ENCODE results near the gene EDAR. TPM values are rescaled to one million over a fixed set of nuclear protein-coding genes. Genes with fewer than 3 reads are reported as not detected.

Gene EDAR
- total RNA-seq, 2 donors from 2014 or later, result not detected

GRCh38 chr2:108911807-108912628 is 77.0 kb downstream of the EDAR start:
- H3K4me1 ChIP-seq (ENCODE audit: control insufficient read depth in 1 of 2, low read depth in 2 of 2), result no peaks in the 10 kb centered on the region
- no peak overlapping the region for H3K4me3 ChIP-seq
- no peaks in the 10 kb centered on the region for H3K27me3 ChIP-seq (replicated peaks; ENCODE audit: insufficient read depth)
- no peak overlapping the region for H3K27ac ChIP-seq
- ATAC-seq (ENCODE audit: insufficient number of reproducible peaks, low FRiP score, low read depth) (no peak), DNase-seq (ENCODE audit: low spot score) (no peak)
- no peaks in the 10 kb centered on the region for H3K36me3 ChIP-seq
- TF ChIP-seq CTCF (IDR thresholded peaks at IDR 0.05), result no peak
- H3K9me3 ChIP-seq, result no peaks in the 10 kb centered on the region

- peaks cover 0 to under 1% of the 10 kb centered on the region in 2 donors for H3K4me1 ChIP-seq (ENCODE audit: control insufficient read depth in 1 of 2, low read depth in 2 of 2)
- H3K9me3 ChIP-seq, result no peaks in the 10 kb centered on the region
- H3K4me3 ChIP-seq, result no peak overlapping the region
- no peaks in the 10 kb centered on the region for H3K36me3 ChIP-seq
- TF ChIP-seq CTCF (IDR thresholded peaks at IDR 0.05), result no peak
- ATAC-seq (ENCODE audit: insufficient number of reproducible peaks, low FRiP score, low read depth), result no peak
- no peak overlapping the region for H3K27ac ChIP-seq
- H3K27me3 ChIP-seq (replicated peaks; ENCODE audit: insufficient read depth), result no peaks in the 10 kb centered on the region
- DNase-seq (ENCODE audit: low spot score), result no peak
These were observed 77.6 kb downstream of the EDAR start for GRCh38 chr2:108911401-108911800.

- Histone ChIP-seq H3K36me3 (no peaks in the 10 kb centered on the region), H3K4me1 (ENCODE audit: control insufficient read depth in 1 of 2, low read depth in 2 of 2) (peaks cover under 1 to 7% of the 10 kb centered on the region in 2 donors), H3K27me3 (replicated peaks; ENCODE audit: insufficient read depth) (no peaks in the 10 kb centered on the region), H3K27ac (no peak overlapping the region), H3K4me3 (no peak overlapping the region), H3K9me3 (no peaks in the 10 kb centered on the region)
- no peak for DNase-seq (ENCODE audit: low spot score)
- no peak for ATAC-seq (ENCODE audit: insufficient number of reproducible peaks, low FRiP score, low read depth)
- TF ChIP-seq CTCF (IDR thresholded peaks at IDR 0.05), result no peak
These were observed 78.3 kb downstream of the EDAR start for GRCh38 chr2:108910541-108911396.

- no peak overlapping the region for H3K4me3 ChIP-seq
- H3K27me3 ChIP-seq (replicated peaks; ENCODE audit: insufficient read depth), result no peaks in the 10 kb centered on the region
- DNase-seq (ENCODE audit: low spot score), result no peak
- TF ChIP-seq CTCF (IDR thresholded peaks at IDR 0.05), result no peak
- no peak overlapping the region for H3K27ac ChIP-seq
- no peaks in the 10 kb centered on the region for H3K9me3 ChIP-seq
- H3K4me1 ChIP-seq (ENCODE audit: control insufficient read depth in 1 of 2, low read depth in 2 of 2), result peaks cover 6 to 14% of the 10 kb centered on the region in 2 donors
- no peaks in the 10 kb centered on the region for H3K36me3 ChIP-seq
- no peak for ATAC-seq (ENCODE audit: insufficient number of reproducible peaks, low FRiP score, low read depth)
These were observed 79.0 kb downstream of the EDAR start for GRCh38 chr2:108910011-108910431.

GRCh38 chr2:108909275-108909823 is 79.7 kb downstream of the EDAR start:
- no peak for ATAC-seq (ENCODE audit: insufficient number of reproducible peaks, low FRiP score, low read depth)
- Histone ChIP-seq H3K27me3 (replicated peaks; ENCODE audit: insufficient read depth) (no peaks in the 10 kb centered on the region), H3K4me3 (no peak overlapping the region), H3K9me3 (no peaks in the 10 kb centered on the region), H3K4me1 (ENCODE audit: control insufficient read depth in 1 of 2, low read depth in 2 of 2) (peaks cover 6 to 14% of the 10 kb centered on the region in 2 donors), H3K27ac (no peak overlapping the region), H3K36me3 (no peaks in the 10 kb centered on the region)
- DNase-seq (ENCODE audit: low spot score), result no peak
- TF ChIP-seq CTCF (IDR thresholded peaks at IDR 0.05), result no peak

Measured in thoracic aorta (tissue), 2 donors.